Measurements from ENCODE around the gene LHFPL3.

- TF ChIP-seq TCF7L2 (IDR thresholded peaks at IDR 0.05; ENCODE audit: borderline replicate concordance, extremely low read depth, insufficient read depth, insufficient read length) (no peak), CTCF (IDR thresholded peaks at IDR 0.05 in 2 of 3, conservative IDR thresholded peaks at IDR 0.05 in 1 of 3; ENCODE audit: borderline replicate concordance in 1 of 3, insufficient read depth in 1 of 3, low read depth in 2 of 3, low read length in 2 of 3) (no peak)
Observed at GRCh38 chr7:104927055-104927454, 598.7 kb downstream of the LHFPL3 start.
